K562 treated with DMSO at 1 percent for 4 hours (cell line): ENCODE data around the gene SH2D2A. TPM values are rescaled to one million over a fixed set of nuclear protein-coding genes. Genes with fewer than 3 reads are reported as not detected.

Experiments used
- total RNA-seq: library from RNA; unstranded; fragments of 300-600 nt; gene quantifications from 2 replicates; pipeline ENCODE4 v1.2.3, GENCODE V29; 2022; ENCODE audit not compliant: insufficient read depth

SH2D2A gene
- total RNA-seq = 13.2 and 17.8 TPM in 2 replicates

GRCh38 chr1:156816561-156817328 is at the start of gene SH2D2A:
SH2D2A (minus strand) TSS chr1:156816848; CDS start chr1:156816708, 140 bp downstream.

GRCh38 chr1:156860628-156861423 is 44.2 kb upstream of the SH2D2A start, which contains the start of gene NTRK1:
NTRK1 (plus strand) TSS chr1:156860865; CDS start chr1:156860935, 70 bp downstream.

GRCh38 chr1:156858959-156859522 is 42.4 kb upstream of the SH2D2A start, which contains the start of gene INSRR:
INSRR (minus strand) TSS chr1:156859117; CDS start chr1:156858621, 496 bp downstream.

GRCh38 chr1:156767101-156767878 is 49.4 kb downstream of the SH2D2A start, which contains the start of gene PRCC:
PRCC (plus strand) TSS chr1:156767535; CDS start chr1:156767772, 237 bp downstream.

Other genes starting within 250 kb of the SH2D2A start
- 20.0 and 21.0 TPM in 2 replicates for gene IQGAP3, start 244.3 kb downstream of the SH2D2A start, total RNA-seq
- gene TTC24, start 237.1 kb downstream of the SH2D2A start, total RNA-seq = not detected in 2 replicates
- gene NAXE, start 225.1 kb downstream of the SH2D2A start, total RNA-seq = 119 TPM in 2 replicates
- 8.8 and 9.0 TPM in 2 replicates for gene GPATCH4, start 215.4 kb downstream of the SH2D2A start, total RNA-seq
- 1.2 and 3.3 TPM in 2 replicates for gene HAPLN2, start 197.4 kb downstream of the SH2D2A start, total RNA-seq
- 0.21 TPM in 1 of 2 replicates, not detected in the other for gene BCAN, start 174.7 kb downstream of the SH2D2A start, total RNA-seq
- gene NES, start 139.4 kb downstream of the SH2D2A start, total RNA-seq = 7.0 and 9.8 TPM in 2 replicates
- 7.7 TPM in 1 of 2 replicates, not detected in the other for gene CRABP2, start 111.3 kb downstream of the SH2D2A start, total RNA-seq
- 47.9 and 64.7 TPM in 2 replicates for gene METTL25B, start 88.4 kb downstream of the SH2D2A start, total RNA-seq
- gene ISG20L2, start 88.1 kb downstream of the SH2D2A start, total RNA-seq = 22.0 and 28.4 TPM in 2 replicates
- gene MRPL24, start 75.8 kb downstream of the SH2D2A start, total RNA-seq = 19.0 and 38.5 TPM in 2 replicates
- 188 and 194 TPM in 2 replicates for gene HDGF, start 65.2 kb downstream of the SH2D2A start, total RNA-seq
- 63.4 and 86.4 TPM in 2 replicates for gene PRCC, start 49.3 kb downstream of the SH2D2A start, total RNA-seq
- gene INSRR, start 42.3 kb upstream of the SH2D2A start, total RNA-seq = 0.42 TPM in 1 of 2 replicates, not detected in the other
- gene NTRK1, start 44.0 kb upstream of the SH2D2A start, total RNA-seq = 78.1 and 86.1 TPM in 2 replicates
- gene PEAR1, start 76.9 kb upstream of the SH2D2A start, total RNA-seq = 1.2 and 3.2 TPM in 2 replicates
- not detected in 2 replicates for gene LRRC71, start 103.8 kb upstream of the SH2D2A start, total RNA-seq
- 8.7 and 12.7 TPM in 2 replicates for gene ARHGEF11, start 228.9 kb upstream of the SH2D2A start, total RNA-seq